PC-3 (cell line): ENCODE data around the gene TENT5D.

Experiments used
- CTCF ChIP-seq: fragments of 300-600 bp; sonication (generic); conservative IDR thresholded peaks from 2 replicates; pipeline ENCODE4 v1.5.1; 2017; ENCODE audit warnings: antibody characterized with exemption, low read depth, mild to moderate bottlenecking, low read length
- EZH2phosphoT487 ChIP-seq: fragments of 300-600 bp; sonication (generic); IDR thresholded peaks from 2 replicates; pipeline ENCODE4 v1.6.1; 2018; ENCODE audit warnings: mild to moderate bottlenecking, antibody characterized with exemption, low read length, borderline replicate concordance

GRCh38 chrX:80388206-80388605 lies 32.0 kb upstream of the TENT5D start:
- TF ChIP-seq CTCF: no peak
- no peak for TF ChIP-seq EZH2phosphoT487
